IMR-90 (cell line): ENCODE results near the gene OR11A1. TPM values are rescaled to one million over a fixed set of nuclear protein-coding genes. Genes with fewer than 3 reads are reported as not detected.

Experiments
- ATAC-seq: fragments of 200-7000 bp; cut with Tn5 transposase; 2 replicates; pipeline ENCODE4 v1.9.1; 2020; ENCODE audit warnings: low read depth, mild to moderate bottlenecking, moderate library complexity
- BruUV-seq: library from RNA; stranded (reverse); fragments of 400-500 nt; replicated peaks from 2 replicates; lab custom pipeline; 2021; lab: Mats Ljungman, UMichigan
- CTCF ChIA-PET: fragments of 300-600 bp; formaldehyde crosslinking; extraction: SDS; loops from one replicate; lab custom pipeline; 2021; ENCODE audit warnings: antibody characterized with exemption; lab: Yijun Ruan, JAX
- POLR2A ChIA-PET: fragments of 300-600 bp; sonication (Branson Sonifier 250); formaldehyde crosslinking; loops from one replicate; lab custom pipeline; 2022; ENCODE audit warnings: antibody characterized with exemption; ENCODE audit not compliant: unreplicated experiment; lab: Charles Lee
- DNase-seq: peaks from one replicate; pipeline ENCODE4 v3.0.0; 2013
- H2AFZ ChIP-seq: replicated peaks from 2 replicates; pipeline ENCODE3; 2013; ENCODE audit warnings: low read length, mild to moderate bottlenecking; ENCODE audit not compliant: poor library complexity
- H2AK5ac ChIP-seq: 2 replicates; pipeline ENCODE4 v1.6.1; 2013; ENCODE audit warnings: low read depth, low read length, inconsistent platforms
- H2AK9ac ChIP-seq: replicated peaks from 2 replicates; pipeline ENCODE3; 2013; ENCODE audit warnings: mild to moderate bottlenecking, low read depth, low read length, moderate library complexity; ENCODE audit not compliant: poor library complexity
- H2BK120ac ChIP-seq: 2 replicates; pipeline ENCODE4 v1.6.1; 2013; ENCODE audit warnings: low read depth, low read length, inconsistent platforms
- H2BK15ac ChIP-seq: 3 replicates; pipeline ENCODE4 v1.6.1; 2013; ENCODE audit warnings: low read depth, low read length, inconsistent platforms
- H2BK20ac ChIP-seq: 2 replicates; pipeline ENCODE4 v1.6.1; 2013; ENCODE audit warnings: low read depth, mild to moderate bottlenecking, inconsistent platforms, low read length, moderate library complexity
- H2BK5ac ChIP-seq: 2 replicates; pipeline ENCODE4 v1.6.1; 2013; ENCODE audit warnings: mild to moderate bottlenecking, low read depth, low read length, inconsistent platforms; ENCODE audit not compliant: poor library complexity, severe bottlenecking
- H3K14ac ChIP-seq: replicated peaks from 2 replicates; pipeline ENCODE4 v1.6.1; 2013; ENCODE audit warnings: low read depth, low read length, inconsistent platforms
- H3K18ac ChIP-seq: 2 replicates; pipeline ENCODE4 v1.6.1; 2013; ENCODE audit warnings: low read depth, low read length, control low read depth
- H3K23ac ChIP-seq: 2 replicates; pipeline ENCODE4 v1.6.1; 2013; ENCODE audit warnings: low read depth, low read length, inconsistent platforms
- H3K27ac ChIP-seq: 2 replicates; pipeline ENCODE4 v1.5.1; 2013; ENCODE audit warnings: mild to moderate bottlenecking, control low read depth, low read length; ENCODE audit not compliant: insufficient read depth
- H3K27me3 ChIP-seq: 2 replicates; pipeline ENCODE4 v1.6.1; 2013; ENCODE audit warnings: low read length; ENCODE audit not compliant: control insufficient read depth, insufficient read depth
- H3K36me3 ChIP-seq: 2 replicates; pipeline ENCODE4 v1.6.1; 2013; ENCODE audit warnings: low read length, mixed read lengths; ENCODE audit not compliant: control insufficient read depth, insufficient read depth
- H3K4ac ChIP-seq: 2 replicates; pipeline ENCODE4 v1.6.1; 2013; ENCODE audit warnings: low read depth, low read length, inconsistent platforms
- H3K4me1 ChIP-seq: 2 replicates; pipeline ENCODE4 v1.6.1; 2013; ENCODE audit warnings: low read length, mixed read lengths; ENCODE audit not compliant: control insufficient read depth, insufficient read depth
- H3K4me2 ChIP-seq: 2 replicates; pipeline ENCODE4 v1.6.1; 2013; ENCODE audit warnings: low read depth, mild to moderate bottlenecking, control low read depth, low read length, moderate library complexity
- H3K4me3 ChIP-seq: 2 replicates; pipeline ENCODE4 v1.5.1; 2013; ENCODE audit warnings: low read depth, mild to moderate bottlenecking, control low read depth, low read length, moderate library complexity; ENCODE audit not compliant: insufficient read depth
- H3K56ac ChIP-seq: 2 replicates; pipeline ENCODE4 v1.6.1; 2013; ENCODE audit warnings: low read length, inconsistent platforms; ENCODE audit not compliant: insufficient read depth; ENCODE audit errors: extremely low read depth
- H3K79me1 ChIP-seq, 2 experiments: 2 replicates each; pipeline ENCODE4 v1.6.1; 2013; ENCODE audit warnings: low read length in 2 of 2, inconsistent platforms in 1 of 2, low read depth in 1 of 2
- H3K9ac ChIP-seq: 2 replicates; pipeline ENCODE4 v1.6.1; 2013; ENCODE audit warnings: low read depth, low read length, control low read depth
- H3K9me1 ChIP-seq: 2 replicates; pipeline ENCODE4 v1.6.1; 2013; ENCODE audit warnings: low read length, inconsistent platforms; ENCODE audit not compliant: insufficient read depth
- H3K9me3 ChIP-seq: 2 replicates; pipeline ENCODE4 v1.6.1; 2013; ENCODE audit warnings: low read length; ENCODE audit not compliant: control insufficient read depth, insufficient read depth
- H4K20me1 ChIP-seq: 2 replicates; pipeline ENCODE4 v1.6.1; 2013; ENCODE audit warnings: low read length, inconsistent platforms; ENCODE audit not compliant: insufficient read depth
- H4K5ac ChIP-seq: 2 replicates; pipeline ENCODE4 v1.6.1; 2013; ENCODE audit warnings: mild to moderate bottlenecking, low read depth, low read length, control low read depth
- H4K8ac ChIP-seq, 2 experiments: 2 replicates each; pipeline ENCODE4 v1.6.1; 2013; ENCODE audit warnings: low read depth in 2 of 2, low read length in 2 of 2, control low read depth in 1 of 2, inconsistent platforms in 1 of 2
- H4K91ac ChIP-seq: 2 replicates; pipeline ENCODE4 v1.6.1; 2013; ENCODE audit warnings: low read depth, low read length, inconsistent platforms; ENCODE audit not compliant: insufficient read depth
- CEBPB ChIP-seq: IDR thresholded peaks from 2 replicates; pipeline ENCODE4 v1.6.1; 2012; ENCODE audit warnings: low read depth, low read length, improper control_type of control experiment
- CHD1 ChIP-seq: IDR thresholded peaks from 2 replicates; pipeline ENCODE4 v1.6.1; 2012; ENCODE audit warnings: low read depth, low read length, improper control_type of control experiment
- FOS ChIP-seq: fragments of 150-350 bp; IDR thresholded peaks from 2 replicates; pipeline ENCODE4 v1.6.1; 2016; ENCODE audit warnings: low read depth, low read length
- MAFK ChIP-seq: IDR thresholded peaks from 2 replicates; pipeline ENCODE4 v1.6.1; 2012; ENCODE audit warnings: low read depth, low read length, improper control_type of control experiment
- MAZ ChIP-seq: IDR thresholded peaks from 2 replicates; pipeline ENCODE4 v1.6.1; 2012; ENCODE audit warnings: low read depth, mild to moderate bottlenecking, low read length, improper control_type of control experiment, moderate library complexity, borderline replicate concordance
- RCOR1 ChIP-seq: IDR thresholded peaks from 2 replicates; pipeline ENCODE4 v1.6.1; 2012; ENCODE audit warnings: mild to moderate bottlenecking, low read length, improper control_type of control experiment; ENCODE audit not compliant: insufficient replicate concordance
- RFX5 ChIP-seq: IDR thresholded peaks from 2 replicates; pipeline ENCODE4 v1.8.0; 2012; ENCODE audit warnings: low read depth, mild to moderate bottlenecking, low read length, moderate library complexity
- USF2 ChIP-seq: fragments of 150-350 bp; IDR thresholded peaks from 2 replicates; pipeline ENCODE4 v1.6.1; 2017; ENCODE audit warnings: mild to moderate bottlenecking, antibody characterized with exemption, low read length, low read depth
- WGBS, 2 experiments: methylation state at CpG; one replicate each; pipeline versions ENCODE4 v1.1.5 to v1.1.7; 2013; ENCODE audit warnings: missing lambda C conversion rate in 2 of 2; ENCODE audit not compliant: insufficient read length in 1 of 2; ENCODE audit errors: extremely low coverage in 2 of 2; 5-methylcytosine and 5-hydroxymethylcytosine counted together
- dilution Hi-C: fragments of 300-500 bp; cut with HindIII; formaldehyde crosslinking; loops from one replicate; pipeline ENCODE4 v1.14.3; 2018; ENCODE audit warnings: low sequenced_read_pairs; ENCODE audit not compliant: unreplicated experiment
- in situ Hi-C: fragments of 300-500 bp; cut with MboI; formaldehyde crosslinking; loops from 3 replicates; pipeline ENCODE4 v1.14.3; 2019; ENCODE audit warnings: low sequenced_read_pairs, inconsistent platforms, mixed read lengths
- intact Hi-C: fragments of 100-400 bp; cut with micrococcal nuclease; formaldehyde crosslinking; loops from 2 replicates; pipeline ENCODE4 v1.10.0; 2022
- polyA plus RNA-seq, 3 experiments: library from polyadenylated mRNA; depleted of rRNA; stranded (reverse); fragments of >200 nt; gene quantifications; 2 replicates each; pipeline ENCODE4 v1.2.3, GENCODE V29; 2012; ENCODE audit warnings: low replicate concordance in 1 of 3
- total RNA-seq: library from RNA; depleted of rRNA; stranded (reverse); fragments of >200 nt; gene quantifications from 2 replicates; pipeline ENCODE4 v1.2.3, GENCODE V29; 2012

The OR11A1 gene
- total and polyA plus RNA-seq, 2 of the 4 experiments (the other 2 are of a cell fraction), result not detected

DNA sequence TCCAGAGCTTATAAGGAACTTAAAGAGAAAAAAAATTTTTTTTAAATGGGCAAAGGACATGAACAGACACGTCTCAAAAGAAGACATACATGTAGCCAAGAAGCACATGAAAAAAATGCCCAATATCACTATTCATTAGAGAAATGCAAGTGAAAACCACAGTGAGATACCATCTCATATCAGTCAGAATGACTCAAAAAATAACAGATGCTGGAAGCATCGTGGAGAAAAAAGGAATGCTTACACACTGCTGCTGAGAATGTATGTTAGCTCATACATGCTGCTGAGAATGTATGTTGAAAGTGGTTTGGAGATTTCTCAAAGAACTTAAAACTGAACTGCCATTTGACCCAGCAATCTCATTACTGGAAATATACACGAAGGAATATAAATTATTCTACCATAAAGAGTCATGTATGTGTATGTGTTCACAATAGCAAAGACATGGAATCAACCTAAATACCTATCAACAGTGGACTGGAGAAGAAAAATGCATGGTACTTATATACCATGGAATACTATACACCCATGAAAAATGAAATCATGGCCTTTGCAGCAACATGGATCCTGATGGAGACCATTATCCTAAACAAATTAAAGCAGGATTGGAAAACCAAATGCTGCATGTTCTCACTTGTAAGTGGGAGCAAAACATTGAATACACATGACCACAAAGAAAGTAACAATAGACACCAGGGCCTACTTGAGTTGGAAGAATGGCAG, 5.2 kb downstream of the OR11A1 start:
- Histone ChIP-seq H3K79me1 (no peaks in the 10 kb centered on the region), H3K4me2 (no peak overlapping the region), H3K27me3 (no peaks in the 10 kb centered on the region), H2BK5ac (no peak overlapping the region), H3K23ac (no peak overlapping the region), H3K56ac (no peak overlapping the region), H2BK120ac (no peak overlapping the region), H3K9me3 (no peaks in the 10 kb centered on the region), H4K5ac (no peak overlapping the region), H3K36me3 (no peaks in the 10 kb centered on the region), H3K4ac (no peak overlapping the region), H3K27ac (no peak overlapping the region), H2AK9ac (no peak overlapping the region), H3K18ac (no peak overlapping the region), H2BK20ac (no peak overlapping the region), H2BK15ac (no peak overlapping the region), H2AK5ac (no peak overlapping the region), H3K4me3 (no peak overlapping the region), H3K14ac (no peak overlapping the region), H4K8ac (no peak overlapping the region), H4K20me1 (no peaks in the 10 kb centered on the region), H2AFZ (no peak overlapping the region), H3K4me1 (no peaks in the 10 kb centered on the region), H4K91ac (no peak overlapping the region), H3K9ac (no peak overlapping the region), H3K9me1 (no peaks in the 10 kb centered on the region)
- TF ChIP-seq USF2, result no peak
- TF ChIP-seq RCOR1, result no peak
- no peak for TF ChIP-seq CHD1
- no peak for TF ChIP-seq MAZ
- no peak for TF ChIP-seq RFX5
- no peak for TF ChIP-seq FOS
- no peak for TF ChIP-seq MAFK
- no peak for TF ChIP-seq CEBPB
- in situ Hi-C loops, result no loop called here
- no TSS peak for BruUV-seq
- no peak for DNase-seq
- dilution Hi-C loops, result no loop called here
- intact Hi-C loops, result no loop called here
- ATAC-seq, result no peak
- ChIA-PET POLR2A (no interaction called here), CTCF (no interaction called here)
- no CpG with 5 or more reads among the region's 3 CpGs for WGBS, 2 experiments
